Mammary epithelial cell (primary cell): ENCODE results near the gene NMUR2.

Source experiments
- EZH2 ChIP-seq: IDR thresholded peaks from 2 replicates; pipeline ENCODE4 v1.6.1; 2012; ENCODE audit warnings: low read length, inconsistent platforms, borderline replicate concordance
- TF ChIP-seq, protein P1 (sequence below), 2 donors: IDR thresholded peaks in 1 of 2; conservative IDR thresholded peaks in 1 of 2; 2 replicates each; pipeline ENCODE4 v1.5.1; 2011 to 2012; ENCODE audit warnings: inconsistent platforms in 2 of 2, low read length in 2 of 2, mild to moderate bottlenecking in 2 of 2, control low read depth in 1 of 2, low read depth in 1 of 2; ENCODE audit not compliant: insufficient read depth in 1 of 2; ENCODE audit errors: extremely low read depth in 1 of 2

DNA sequence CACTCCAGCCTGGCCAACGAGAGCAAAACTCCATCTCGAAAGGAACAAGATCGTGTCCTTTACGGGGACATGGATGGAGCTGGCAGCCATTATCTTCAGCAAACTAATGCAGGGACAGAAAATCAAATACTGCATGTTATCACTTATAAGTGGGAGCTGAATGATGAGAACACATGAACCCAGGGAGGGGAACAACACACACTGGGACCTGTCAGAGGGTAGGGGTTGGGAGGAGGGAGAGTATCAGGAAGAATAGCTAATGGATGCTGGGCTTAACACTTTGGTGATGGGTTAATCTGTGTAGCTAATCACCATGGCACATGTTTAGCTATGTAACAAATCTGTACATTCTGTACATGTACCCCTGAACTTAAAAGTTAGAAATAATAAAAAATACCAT, 40.9 kb downstream of the NMUR2 start:
- TF ChIP-seq, protein P1, sequence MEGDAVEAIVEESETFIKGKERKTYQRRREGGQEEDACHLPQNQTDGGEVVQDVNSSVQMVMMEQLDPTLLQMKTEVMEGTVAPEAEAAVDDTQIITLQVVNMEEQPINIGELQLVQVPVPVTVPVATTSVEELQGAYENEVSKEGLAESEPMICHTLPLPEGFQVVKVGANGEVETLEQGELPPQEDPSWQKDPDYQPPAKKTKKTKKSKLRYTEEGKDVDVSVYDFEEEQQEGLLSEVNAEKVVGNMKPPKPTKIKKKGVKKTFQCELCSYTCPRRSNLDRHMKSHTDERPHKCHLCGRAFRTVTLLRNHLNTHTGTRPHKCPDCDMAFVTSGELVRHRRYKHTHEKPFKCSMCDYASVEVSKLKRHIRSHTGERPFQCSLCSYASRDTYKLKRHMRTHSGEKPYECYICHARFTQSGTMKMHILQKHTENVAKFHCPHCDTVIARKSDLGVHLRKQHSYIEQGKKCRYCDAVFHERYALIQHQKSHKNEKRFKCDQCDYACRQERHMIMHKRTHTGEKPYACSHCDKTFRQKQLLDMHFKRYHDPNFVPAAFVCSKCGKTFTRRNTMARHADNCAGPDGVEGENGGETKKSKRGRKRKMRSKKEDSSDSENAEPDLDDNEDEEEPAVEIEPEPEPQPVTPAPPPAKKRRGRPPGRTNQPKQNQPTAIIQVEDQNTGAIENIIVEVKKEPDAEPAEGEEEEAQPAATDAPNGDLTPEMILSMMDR (conservative IDR thresholded peaks at IDR 0.05 in 1 of 2, IDR thresholded peaks at IDR 0.05 in 1 of 2; ENCODE audit: extremely low read depth in 1 of 2, insufficient read depth in 1 of 2, low read depth in 1 of 2, low read length in 2 of 2): no peak
- no peak for TF ChIP-seq EZH2
